AG04449 (cell line): ENCODE results near the gene SEMA3A.
"Not testable (repeated sequence)": the region's sequence is repeated elsewhere in the genome, so short reads cannot be mapped to it uniquely, and the experiment has no call there.

Source experiments
- CTCF ChIA-PET: fragments of 350-600 bp; formaldehyde crosslinking; extraction: SDS; loops from one replicate; lab custom pipeline; 2021; ENCODE audit warnings: antibody characterized with exemption; lab: Yijun Ruan, JAX
- POLR2A ChIA-PET: fragments of 400-600, 350-600 bp; formaldehyde crosslinking; extraction: SDS; loops from one replicate; lab custom pipeline; 2020; ENCODE audit warnings: antibody characterized with exemption, inconsistent platforms; lab: Yijun Ruan, JAX
- DNase-seq: peaks from one replicate; pipeline ENCODE4 v3.0.0-alpha.2; 2010; ENCODE audit warnings: low read depth, low spot score
- H3K4me3 ChIP-seq: 2 replicates; pipeline ENCODE4 v1.5.1; 2011; ENCODE audit warnings: low read depth, mild to moderate bottlenecking, control low read depth, low read length
- CTCF ChIP-seq: IDR thresholded peaks from one replicate; pipeline ENCODE4 v1.5.1; 2011; ENCODE audit warnings: mild to moderate bottlenecking, moderate library complexity, low read length, control low read depth, inconsistent platforms; ENCODE audit not compliant: insufficient read depth; ENCODE audit errors: missing control alignments

Gene SEMA3A

GRCh38 chr7:84073186-84073875, 121.3 kb downstream of the SEMA3A start:
- TF ChIP-seq CTCF = no peak
- POLR2A ChIA-PET = no interaction called here
- CTCF ChIA-PET = interaction anchor here (1.3 kb wide), 1 partner anchor 15 kb away, joined by 3 read pairs; no protein-coding TSS in a partner anchor
- H3K4me3 ChIP-seq = no peak overlapping the region
- no peak for DNase-seq

DNA sequence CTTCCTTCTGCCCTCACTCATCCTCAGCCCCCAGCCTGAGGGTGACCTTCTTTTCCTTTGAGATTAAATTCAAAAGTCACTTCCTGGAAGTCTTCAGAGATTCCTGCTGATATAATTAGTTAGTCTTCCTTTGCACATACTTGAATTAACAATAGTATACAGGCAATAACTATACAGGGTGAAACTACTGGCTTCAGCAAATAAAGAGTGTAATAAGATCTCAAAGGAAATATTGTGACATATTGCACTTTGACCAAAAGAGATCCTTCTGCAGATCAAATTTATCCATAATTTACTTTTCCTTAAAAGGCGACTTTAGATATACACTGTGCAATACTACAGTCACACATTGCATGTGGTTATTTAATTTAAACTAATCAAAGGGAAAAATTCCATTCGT, 123.8 kb downstream of the SEMA3A start:
- no peak for TF ChIP-seq CTCF
- CTCF ChIA-PET = no interaction called here
- DNase-seq = no peak
- H3K4me3 ChIP-seq = no peak overlapping the region
- POLR2A ChIA-PET = no interaction called here

- no peak overlapping the region for H3K4me3 ChIP-seq
- ChIA-PET POLR2A (no interaction called here), CTCF (no interaction called here)
- DNase-seq = no peak
- TF ChIP-seq CTCF = no peak
Observed at GRCh38 chr7:84069999-84070500, 124.5 kb downstream of the SEMA3A start.

- CTCF ChIA-PET = no interaction called here
- no peak overlapping the region for H3K4me3 ChIP-seq
- TF ChIP-seq CTCF = no peak
- POLR2A ChIA-PET = no interaction called here
- DNase-seq = no peak
Observed at GRCh38 chr7:84069033-84069432, 125.6 kb downstream of the SEMA3A start.

- POLR2A ChIA-PET, H3K4me3 ChIP-seq, CTCF ChIA-PET, DNase-seq: not testable (repeated sequence)
Observed at GRCh38 chr7:84062489-84062901, 132.1 kb downstream of the SEMA3A start.

DNA sequence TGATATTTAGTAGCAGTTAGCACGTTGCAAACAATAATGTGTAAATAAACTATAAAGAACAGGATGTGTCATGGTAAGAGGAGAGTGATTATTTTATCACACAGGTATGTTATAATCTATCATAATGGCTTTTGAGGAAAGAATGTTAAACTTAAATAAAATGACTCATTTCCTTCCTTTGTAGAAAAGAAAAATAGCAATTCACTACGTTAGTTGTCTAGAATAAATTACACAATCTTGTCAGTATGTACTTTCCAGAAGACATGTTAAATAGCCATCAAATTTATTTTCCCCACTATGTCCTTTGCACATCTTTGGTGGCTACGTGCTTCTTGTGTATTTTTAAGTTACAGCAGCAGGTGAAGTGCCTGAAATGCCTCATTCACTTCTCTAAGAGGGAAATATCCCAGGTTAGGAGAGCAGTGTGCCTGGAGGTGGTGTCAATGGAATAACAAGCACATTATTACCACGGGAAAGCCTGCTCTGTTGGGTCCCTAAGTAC, 133.8 kb downstream of the SEMA3A start:
- no peak for DNase-seq
- no peak for TF ChIP-seq CTCF
- ChIA-PET POLR2A (no interaction called here), CTCF (no interaction called here)
- H3K4me3 ChIP-seq = no peak overlapping the region

- H3K4me3 ChIP-seq = no peak overlapping the region
- POLR2A ChIA-PET = no interaction called here
- no peak for TF ChIP-seq CTCF
- CTCF ChIA-PET = no interaction called here
- DNase-seq = no peak
Observed at GRCh38 chr7:84060000-84060399, 134.6 kb downstream of the SEMA3A start.
